Testis (tissue), 3 donors: ENCODE measurements around the gene GSG1L2. TPM values are rescaled to one million over a fixed set of nuclear protein-coding genes. Genes with fewer than 3 reads are reported as not detected.

Experiments used
- DNase-seq: peaks from one replicate; pipeline ENCODE4 v3.0.0-alpha.2; 2019
- H3K27ac ChIP-seq, 2 donors: fragments of 200-600 bp; sonication (generic); one replicate each; pipeline ENCODE4 v1.5.1; 2019
- H3K27me3 ChIP-seq: fragments of 200-600 bp; sonication (generic); one replicate; pipeline ENCODE4 v1.5.1; 2019
- H3K36me3 ChIP-seq: fragments of 200-600 bp; sonication (generic); one replicate; pipeline ENCODE4 v1.5.1; 2017; ENCODE audit warnings: low read depth; ENCODE audit errors: missing control alignments
- H3K4me1 ChIP-seq: fragments of 200-600 bp; sonication (generic); one replicate; pipeline ENCODE4 v1.5.1; 2019
- H3K4me3 ChIP-seq, 2 donors: fragments of 200-600 bp; sonication (generic); one replicate each; pipeline ENCODE4 v1.5.1; 2017 to 2019
- H3K9me3 ChIP-seq: fragments of 200-600 bp; sonication (generic); one replicate; pipeline ENCODE4 v1.5.1; 2017
- POLR2A ChIP-seq: fragments of 450-650 bp; IDR thresholded peaks from one replicate; pipeline ENCODE4 v1.6.1; 2017; ENCODE audit warnings: antibody characterized with exemption, mild to moderate bottlenecking, moderate library complexity
- WGBS, 2 donors: methylation state at CpG; one replicate each; pipeline ENCODE4 v1.1.5; 2018; 5-methylcytosine and 5-hydroxymethylcytosine counted together
- intact Hi-C: fragments of 100-400 bp; cut with DNase I; formaldehyde crosslinking; loops from one replicate; pipeline ENCODE4 v1.15.1; 2023; ENCODE audit warnings: low total_unique reads
- polyA plus RNA-seq: library from polyadenylated mRNA; stranded (reverse); fragments of 350-450 nt; fragmentation: Illumina TruSeq; extraction: RNeasy Lipid Tissue Mini Kit (QIAGEN cat#74804); gene quantifications from one replicate; pipeline ENCODE4 v1.2.3, GENCODE V29; 2014; ENCODE audit warnings: low read depth, low replicate concordance; ENCODE audit not compliant: insufficient read depth
- total RNA-seq, 2 donors: library from RNA; depleted of rRNA; stranded (reverse); fragments of >200 nt; gene quantifications; one replicate each; pipeline ENCODE4 v1.2.3, GENCODE V29; 2016
- TF ChIP-seq, protein P1 (sequence below), 3 experiments: fragments of 450-650 bp in 2 of 3; fragments of 200-600 bp in 1 of 3; sonication (generic) in 1 of 3; IDR thresholded peaks; one replicate each; pipeline ENCODE4 v1.5.1; 2016 to 2019; ENCODE audit warnings: antibody characterized with exemption in 3 of 3, mild to moderate bottlenecking in 2 of 3, moderate library complexity in 1 of 3

The GSG1L2 gene
- total and polyA plus RNA-seq, 3 donors from 2014 or later: 0.50 to 0.79 TPM; not detected in 1

GRCh38 chr17:9824094-9824493, 2.2 kb upstream of the GSG1L2 start:
- intact Hi-C loops: no loop called here
- no peak overlapping the region for H3K27ac ChIP-seq
- H3K27me3 ChIP-seq: no peaks in the 10 kb centered on the region
- DNase-seq: no peak
- 84 to 86% methylated on average over 4 of the region's 4 CpGs for WGBS, 2 donors
- peaks cover 9% of the 10 kb centered on the region for H3K4me1 ChIP-seq
- TF ChIP-seq, protein P1, sequence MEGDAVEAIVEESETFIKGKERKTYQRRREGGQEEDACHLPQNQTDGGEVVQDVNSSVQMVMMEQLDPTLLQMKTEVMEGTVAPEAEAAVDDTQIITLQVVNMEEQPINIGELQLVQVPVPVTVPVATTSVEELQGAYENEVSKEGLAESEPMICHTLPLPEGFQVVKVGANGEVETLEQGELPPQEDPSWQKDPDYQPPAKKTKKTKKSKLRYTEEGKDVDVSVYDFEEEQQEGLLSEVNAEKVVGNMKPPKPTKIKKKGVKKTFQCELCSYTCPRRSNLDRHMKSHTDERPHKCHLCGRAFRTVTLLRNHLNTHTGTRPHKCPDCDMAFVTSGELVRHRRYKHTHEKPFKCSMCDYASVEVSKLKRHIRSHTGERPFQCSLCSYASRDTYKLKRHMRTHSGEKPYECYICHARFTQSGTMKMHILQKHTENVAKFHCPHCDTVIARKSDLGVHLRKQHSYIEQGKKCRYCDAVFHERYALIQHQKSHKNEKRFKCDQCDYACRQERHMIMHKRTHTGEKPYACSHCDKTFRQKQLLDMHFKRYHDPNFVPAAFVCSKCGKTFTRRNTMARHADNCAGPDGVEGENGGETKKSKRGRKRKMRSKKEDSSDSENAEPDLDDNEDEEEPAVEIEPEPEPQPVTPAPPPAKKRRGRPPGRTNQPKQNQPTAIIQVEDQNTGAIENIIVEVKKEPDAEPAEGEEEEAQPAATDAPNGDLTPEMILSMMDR (IDR thresholded peaks at IDR 0.05): no peak
- TF ChIP-seq POLR2A: no peak
- H3K4me3 ChIP-seq: no peak overlapping the region
- H3K36me3 ChIP-seq: no peaks in the 10 kb centered on the region
- H3K9me3 ChIP-seq: no peaks in the 10 kb centered on the region

GRCh38 chr17:9820448-9820847, 1.4 kb downstream of the GSG1L2 start:
- Histone ChIP-seq H3K4me3 (no peak overlapping the region), H3K4me1 (no peaks in the 10 kb centered on the region), H3K27me3 (no peaks in the 10 kb centered on the region), H3K27ac (no peak overlapping the region), H3K36me3 (no peaks in the 10 kb centered on the region), H3K9me3 (no peaks in the 10 kb centered on the region)
- intact Hi-C loops: no loop called here
- WGBS, 2 donors: 61 to 84% methylated on average over 3 of the region's 3 CpGs
- TF ChIP-seq, protein P1 (IDR thresholded peaks at IDR 0.05): no peak
- no peak for TF ChIP-seq POLR2A
- DNase-seq: no peak

GRCh38 chr17:9818760-9819159, 3.1 kb downstream of the GSG1L2 start:
- 63 to 90% methylated on average over 4 of the region's 4 CpGs for WGBS, 2 donors
- TF ChIP-seq POLR2A: no peak
- TF ChIP-seq, protein P1 (IDR thresholded peaks at IDR 0.05): no peak

DNA sequence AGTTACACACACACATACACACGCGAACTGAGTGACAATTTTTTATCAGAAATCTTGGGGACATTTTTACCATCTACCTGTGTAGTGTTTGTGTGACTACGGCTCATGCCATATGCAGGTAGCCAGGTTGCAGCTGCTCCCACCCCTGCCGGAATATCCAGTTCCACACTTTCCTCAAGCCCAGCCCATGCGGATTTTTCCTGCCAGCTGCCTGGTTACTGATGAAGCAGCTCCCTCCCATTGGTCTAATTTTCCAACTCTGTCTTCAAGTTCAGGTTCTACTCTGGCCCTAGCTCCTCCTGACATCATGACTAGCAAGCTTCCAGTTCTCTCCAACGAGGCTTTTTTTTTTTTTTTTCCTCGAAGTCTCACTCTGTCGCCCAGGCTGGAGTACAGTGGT, 4.8 kb downstream of the GSG1L2 start:
- intact Hi-C loops: no loop called here

More at GRCh38 chr17:9818760-9819159, 3.1 kb downstream of the GSG1L2 start:
- Histone ChIP-seq H3K27me3 (no peaks in the 10 kb centered on the region), H3K36me3 (no peaks in the 10 kb centered on the region), H3K27ac (no peak overlapping the region), H3K4me3 (no peak overlapping the region), H3K4me1 (no peaks in the 10 kb centered on the region), H3K9me3 (no peaks in the 10 kb centered on the region)
- intact Hi-C loops: no loop called here
- no peak for DNase-seq

GRCh38 chr17:9816472-9816871, 5.4 kb downstream of the GSG1L2 start:
- no peaks in the 10 kb centered on the region for H3K9me3 ChIP-seq
- H3K4me3 ChIP-seq: no peak overlapping the region
- H3K27ac ChIP-seq: no peak overlapping the region
- no peak for DNase-seq
- H3K4me1 ChIP-seq: no peaks in the 10 kb centered on the region
- TF ChIP-seq POLR2A: no peak
- TF ChIP-seq, protein P1 (IDR thresholded peaks at IDR 0.05): no peak
- no peaks in the 10 kb centered on the region for H3K36me3 ChIP-seq
- H3K27me3 ChIP-seq: no peaks in the 10 kb centered on the region
- WGBS, 2 donors: 53 to 80% methylated on average over 5 to 10 of the region's 10 CpGs
- intact Hi-C loops: no loop called here

More for the DNA sequence above, 4.8 kb downstream of the GSG1L2 start:
- WGBS, 2 donors: 33 to 44% methylated on average over 8 of the region's 8 CpGs
- no peaks in the 10 kb centered on the region for H3K9me3 ChIP-seq
- TF ChIP-seq, protein P1 (IDR thresholded peaks at IDR 0.05): no peak
- TF ChIP-seq POLR2A: no peak
- peak; percentile 48 for DNase-seq
- no peaks in the 10 kb centered on the region for H3K4me1 ChIP-seq
- no peaks in the 10 kb centered on the region for H3K36me3 ChIP-seq
- no peaks in the 10 kb centered on the region for H3K27me3 ChIP-seq
- no peak overlapping the region for H3K27ac ChIP-seq
- H3K4me3 ChIP-seq: no peak overlapping the region
